Measurements from ENCODE around the gene CXADR. TPM values are rescaled to one million over a fixed set of nuclear protein-coding genes. Genes with fewer than 3 reads are reported as not detected.

Gene CXADR
- total and polyA plus RNA-seq, 4 donors = 8.5 to 46.4 (median 26.5) TPM

DNA sequence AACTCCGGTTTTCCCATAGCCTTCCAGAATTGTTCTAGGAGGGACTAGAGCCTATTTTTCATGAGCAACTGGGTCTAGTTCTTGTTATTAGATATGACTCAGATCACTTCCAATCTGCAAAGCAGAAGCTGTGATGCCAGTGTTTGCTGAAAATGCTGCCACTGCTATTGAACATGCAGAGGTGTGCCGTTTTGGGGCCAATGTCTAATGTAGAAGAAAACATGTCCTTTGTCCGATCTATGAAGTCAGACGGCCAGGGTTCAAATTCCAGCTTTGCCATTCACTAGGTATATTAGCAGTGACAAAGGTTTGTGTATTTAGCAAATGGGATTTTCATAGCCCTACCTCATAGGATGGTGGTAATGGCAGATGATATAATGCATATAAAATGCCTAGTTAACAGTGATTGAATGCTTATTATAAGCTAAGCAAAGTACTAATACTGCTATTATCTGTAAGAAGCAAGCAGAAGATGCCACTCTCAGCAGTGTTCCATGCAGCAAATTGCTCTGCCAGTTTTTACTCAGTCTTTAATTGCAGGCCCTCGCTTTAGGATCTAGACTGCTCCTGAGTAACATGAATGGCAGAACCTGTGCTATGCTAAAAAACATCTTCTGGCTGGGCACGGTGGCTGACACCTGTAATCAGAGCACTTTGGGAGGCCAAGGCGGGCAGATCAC is 40.1 kb upstream of the CXADR start:
- peak; percentile 45 for DNase-seq (ENCODE audit: low spot score)
- H3K4me1 ChIP-seq (ENCODE audit: control insufficient read depth in 4 of 4, insufficient read depth in 4 of 4, low read length in 3 of 4) = peaks cover 11 to 41% (median 15%) of the 10 kb centered on the region in 4 donors
- H3K27ac ChIP-seq (ENCODE audit: low read depth in 1 of 2, low read length in 2 of 2) = peak overlapping the region; percentile 88
- no peak overlapping the region for H3K4me3 ChIP-seq (ENCODE audit: low read depth in 1 of 3, low read length in 3 of 3)
- WGBS = 52% methylated on average over 7 of the region's 7 CpGs
- H3K36me3 ChIP-seq (ENCODE audit: control insufficient read depth in 4 of 4, insufficient read depth in 3 of 4, low read depth in 1 of 4, low read length in 3 of 4) = no peaks in the 10 kb centered on the region
- H3K9me3 ChIP-seq (ENCODE audit: control insufficient read depth in 4 of 4, low read length in 3 of 4) = no peaks in the 10 kb centered on the region
- no peaks in the 10 kb centered on the region for H3K27me3 ChIP-seq (ENCODE audit: control insufficient read depth in 4 of 4, insufficient read depth in 4 of 4, low read length in 3 of 4)
- H3K9ac ChIP-seq (ENCODE audit: low read depth in 1 of 2, low read length in 2 of 2) = peak overlapping the region in 1 of 2 donors; percentile 5
- peak; percentile 99 for TF ChIP-seq SP1 (IDR thresholded peaks at IDR 0.05)
- TF ChIP-seq, protein P1, sequence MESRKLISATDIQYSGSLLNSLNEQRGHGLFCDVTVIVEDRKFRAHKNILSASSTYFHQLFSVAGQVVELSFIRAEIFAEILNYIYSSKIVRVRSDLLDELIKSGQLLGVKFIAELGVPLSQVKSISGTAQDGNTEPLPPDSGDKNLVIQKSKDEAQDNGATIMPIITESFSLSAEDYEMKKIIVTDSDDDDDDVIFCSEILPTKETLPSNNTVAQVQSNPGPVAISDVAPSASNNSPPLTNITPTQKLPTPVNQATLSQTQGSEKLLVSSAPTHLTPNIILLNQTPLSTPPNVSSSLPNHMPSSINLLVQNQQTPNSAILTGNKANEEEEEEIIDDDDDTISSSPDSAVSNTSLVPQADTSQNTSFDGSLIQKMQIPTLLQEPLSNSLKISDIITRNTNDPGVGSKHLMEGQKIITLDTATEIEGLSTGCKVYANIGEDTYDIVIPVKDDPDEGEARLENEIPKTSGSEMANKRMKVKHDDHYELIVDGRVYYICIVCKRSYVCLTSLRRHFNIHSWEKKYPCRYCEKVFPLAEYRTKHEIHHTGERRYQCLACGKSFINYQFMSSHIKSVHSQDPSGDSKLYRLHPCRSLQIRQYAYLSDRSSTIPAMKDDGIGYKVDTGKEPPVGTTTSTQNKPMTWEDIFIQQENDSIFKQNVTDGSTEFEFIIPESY (IDR thresholded peaks at IDR 0.05) = peak; percentile 94
- TF ChIP-seq, protein P2, sequence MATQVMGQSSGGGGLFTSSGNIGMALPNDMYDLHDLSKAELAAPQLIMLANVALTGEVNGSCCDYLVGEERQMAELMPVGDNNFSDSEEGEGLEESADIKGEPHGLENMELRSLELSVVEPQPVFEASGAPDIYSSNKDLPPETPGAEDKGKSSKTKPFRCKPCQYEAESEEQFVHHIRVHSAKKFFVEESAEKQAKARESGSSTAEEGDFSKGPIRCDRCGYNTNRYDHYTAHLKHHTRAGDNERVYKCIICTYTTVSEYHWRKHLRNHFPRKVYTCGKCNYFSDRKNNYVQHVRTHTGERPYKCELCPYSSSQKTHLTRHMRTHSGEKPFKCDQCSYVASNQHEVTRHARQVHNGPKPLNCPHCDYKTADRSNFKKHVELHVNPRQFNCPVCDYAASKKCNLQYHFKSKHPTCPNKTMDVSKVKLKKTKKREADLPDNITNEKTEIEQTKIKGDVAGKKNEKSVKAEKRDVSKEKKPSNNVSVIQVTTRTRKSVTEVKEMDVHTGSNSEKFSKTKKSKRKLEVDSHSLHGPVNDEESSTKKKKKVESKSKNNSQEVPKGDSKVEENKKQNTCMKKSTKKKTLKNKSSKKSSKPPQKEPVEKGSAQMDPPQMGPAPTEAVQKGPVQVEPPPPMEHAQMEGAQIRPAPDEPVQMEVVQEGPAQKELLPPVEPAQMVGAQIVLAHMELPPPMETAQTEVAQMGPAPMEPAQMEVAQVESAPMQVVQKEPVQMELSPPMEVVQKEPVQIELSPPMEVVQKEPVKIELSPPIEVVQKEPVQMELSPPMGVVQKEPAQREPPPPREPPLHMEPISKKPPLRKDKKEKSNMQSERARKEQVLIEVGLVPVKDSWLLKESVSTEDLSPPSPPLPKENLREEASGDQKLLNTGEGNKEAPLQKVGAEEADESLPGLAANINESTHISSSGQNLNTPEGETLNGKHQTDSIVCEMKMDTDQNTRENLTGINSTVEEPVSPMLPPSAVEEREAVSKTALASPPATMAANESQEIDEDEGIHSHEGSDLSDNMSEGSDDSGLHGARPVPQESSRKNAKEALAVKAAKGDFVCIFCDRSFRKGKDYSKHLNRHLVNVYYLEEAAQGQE (IDR thresholded peaks at IDR 0.05) = peak; percentile 78
- peak; percentile 69 for TF ChIP-seq TAF1 (conservative IDR thresholded peaks at IDR 0.05)
- peak; percentile 90 for TF ChIP-seq FOXA2 (IDR thresholded peaks at IDR 0.05)
- TF ChIP-seq GABPA (IDR thresholded peaks at IDR 0.05 in 1 of 2, conservative IDR thresholded peaks at IDR 0.05 in 1 of 2) = peak in 1 of 2 donors; percentile 63
- TF ChIP-seq HNF4A (conservative IDR thresholded peaks at IDR 0.05) = peak; percentile 100
- peak in 1 of 2 donors; percentile 65 for TF ChIP-seq EGR1 (IDR thresholded peaks at IDR 0.05; ENCODE audit: low read depth in 2 of 2)
- peak; percentile 80 for TF ChIP-seq FOXA1 (IDR thresholded peaks at IDR 0.05)
- TF ChIP-seq, protein P3, sequence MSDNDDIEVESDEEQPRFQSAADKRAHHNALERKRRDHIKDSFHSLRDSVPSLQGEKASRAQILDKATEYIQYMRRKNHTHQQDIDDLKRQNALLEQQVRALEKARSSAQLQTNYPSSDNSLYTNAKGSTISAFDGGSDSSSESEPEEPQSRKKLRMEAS (IDR thresholded peaks at IDR 0.05) = peak; percentile 95
- TF ChIP-seq RAD21 (IDR thresholded peaks at IDR 0.05) = peak; percentile 62 to 71
- peak; percentile 30 for TF ChIP-seq NR2F2 (IDR thresholded peaks at IDR 0.05)
- TF ChIP-seq, protein P4, sequence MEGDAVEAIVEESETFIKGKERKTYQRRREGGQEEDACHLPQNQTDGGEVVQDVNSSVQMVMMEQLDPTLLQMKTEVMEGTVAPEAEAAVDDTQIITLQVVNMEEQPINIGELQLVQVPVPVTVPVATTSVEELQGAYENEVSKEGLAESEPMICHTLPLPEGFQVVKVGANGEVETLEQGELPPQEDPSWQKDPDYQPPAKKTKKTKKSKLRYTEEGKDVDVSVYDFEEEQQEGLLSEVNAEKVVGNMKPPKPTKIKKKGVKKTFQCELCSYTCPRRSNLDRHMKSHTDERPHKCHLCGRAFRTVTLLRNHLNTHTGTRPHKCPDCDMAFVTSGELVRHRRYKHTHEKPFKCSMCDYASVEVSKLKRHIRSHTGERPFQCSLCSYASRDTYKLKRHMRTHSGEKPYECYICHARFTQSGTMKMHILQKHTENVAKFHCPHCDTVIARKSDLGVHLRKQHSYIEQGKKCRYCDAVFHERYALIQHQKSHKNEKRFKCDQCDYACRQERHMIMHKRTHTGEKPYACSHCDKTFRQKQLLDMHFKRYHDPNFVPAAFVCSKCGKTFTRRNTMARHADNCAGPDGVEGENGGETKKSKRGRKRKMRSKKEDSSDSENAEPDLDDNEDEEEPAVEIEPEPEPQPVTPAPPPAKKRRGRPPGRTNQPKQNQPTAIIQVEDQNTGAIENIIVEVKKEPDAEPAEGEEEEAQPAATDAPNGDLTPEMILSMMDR (IDR thresholded peaks at IDR 0.05; ENCODE audit: low read depth, low read length, missing input control) = no peak
- TF ChIP-seq JUND (IDR thresholded peaks at IDR 0.05) = peak; percentile 93 to 97
- TF ChIP-seq, protein P5, sequence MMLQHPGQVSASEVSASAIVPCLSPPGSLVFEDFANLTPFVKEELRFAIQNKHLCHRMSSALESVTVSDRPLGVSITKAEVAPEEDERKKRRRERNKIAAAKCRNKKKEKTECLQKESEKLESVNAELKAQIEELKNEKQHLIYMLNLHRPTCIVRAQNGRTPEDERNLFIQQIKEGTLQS (IDR thresholded peaks at IDR 0.05) = peak; percentile 88
- TF ChIP-seq YY1 (IDR thresholded peaks at IDR 0.05) = peak; percentile 88
- peak; percentile 89 to 95 for TF ChIP-seq RXRA (IDR thresholded peaks at IDR 0.05)
- TF ChIP-seq HNF4G (IDR thresholded peaks at IDR 0.05) = peak; percentile 99
